ENCODE data around the gene MAN2A2. TPM values are rescaled to one million over a fixed set of nuclear protein-coding genes. Genes with fewer than 3 reads are reported as not detected.

MAN2A2 gene
- total RNA-seq, 1 donor from 2014 or later, result 17.0 TPM

- no peak for DNase-seq
These were observed 44.0 kb downstream of the MAN2A2 start for GRCh38 chr15:90946941-90947576.

DNA sequence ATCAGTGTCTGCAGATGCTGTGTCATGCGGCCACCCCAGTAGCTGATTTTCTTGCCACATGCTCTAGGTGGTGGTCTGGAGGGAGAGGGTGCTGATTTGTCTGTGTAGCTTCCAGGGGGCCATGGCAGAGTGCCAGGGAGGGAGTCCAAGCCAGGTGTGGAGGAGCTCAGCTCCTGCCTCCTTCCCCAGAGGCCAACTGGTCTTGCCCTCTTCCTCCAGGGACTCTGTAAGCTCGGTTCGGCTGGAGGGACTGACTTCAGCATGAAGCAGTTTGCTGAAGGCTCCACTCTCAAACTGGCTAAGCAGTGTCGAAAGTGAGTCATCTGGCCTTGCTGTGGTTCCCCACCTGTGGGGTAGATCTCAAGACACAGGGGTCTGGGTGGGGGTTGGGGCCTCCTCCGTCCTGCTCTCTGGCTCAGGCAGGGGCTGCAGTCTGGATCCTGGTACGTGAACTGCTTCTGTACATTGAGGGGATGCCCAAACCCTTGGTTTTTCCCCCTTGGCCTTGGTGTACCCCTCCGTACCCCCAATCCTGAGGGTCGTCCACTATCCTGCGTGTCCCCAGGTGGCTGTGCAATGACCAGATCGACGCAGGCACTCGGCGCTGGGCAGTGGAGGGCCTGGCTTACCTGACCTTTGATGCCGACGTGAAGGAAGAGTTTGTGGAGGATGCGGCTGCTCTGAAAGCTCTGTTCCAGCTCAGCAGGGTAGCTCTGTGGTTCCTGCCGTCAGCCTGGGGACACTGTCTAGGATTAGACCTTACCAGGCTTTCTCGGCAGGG lies 44.7 kb downstream of the MAN2A2 start:
- no peak for DNase-seq

DNA sequence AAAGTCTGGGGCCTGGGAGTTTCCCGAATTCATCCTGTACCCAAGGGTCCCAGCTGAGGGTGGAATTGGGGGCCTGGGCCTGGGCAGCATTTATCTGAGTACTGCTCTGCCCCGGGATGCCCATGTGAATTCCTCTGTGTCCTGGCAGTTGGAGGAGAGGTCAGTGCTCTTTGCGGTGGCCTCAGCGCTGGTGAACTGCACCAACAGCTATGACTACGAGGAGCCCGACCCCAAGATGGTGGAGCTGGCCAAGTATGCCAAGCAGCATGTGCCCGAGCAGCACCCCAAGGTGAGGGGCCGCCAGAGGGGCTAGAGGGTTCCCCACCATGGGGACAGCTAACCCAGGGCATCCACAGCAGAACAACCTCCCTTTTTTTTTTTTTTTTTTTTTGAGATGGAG lies 45.4 kb downstream of the MAN2A2 start:
- DNase-seq, result no peak

- DNase-seq, result no peak
These were observed 47.0 kb downstream of the MAN2A2 start for GRCh38 chr15:90949979-90950675.

DNA sequence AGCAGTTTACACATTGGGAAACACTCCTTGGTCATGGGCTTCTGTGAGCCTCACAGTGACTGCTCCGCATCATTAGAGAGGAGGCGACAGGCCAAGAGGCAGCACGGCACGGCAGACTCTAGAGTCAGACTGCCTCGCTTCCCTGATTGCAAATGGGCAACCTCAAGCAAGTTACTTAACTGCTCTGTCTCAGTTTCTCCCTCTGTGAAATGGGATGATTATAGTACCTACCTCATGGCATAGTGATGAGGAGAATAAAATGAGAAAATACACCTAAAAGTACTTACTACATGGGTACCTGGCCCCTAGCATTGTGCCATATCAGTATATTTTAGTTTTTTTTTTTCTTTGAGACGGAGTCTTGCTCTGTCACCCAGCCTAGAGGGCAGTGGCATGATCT lies 47.6 kb downstream of the MAN2A2 start:
- DNase-seq, result no peak

DNA sequence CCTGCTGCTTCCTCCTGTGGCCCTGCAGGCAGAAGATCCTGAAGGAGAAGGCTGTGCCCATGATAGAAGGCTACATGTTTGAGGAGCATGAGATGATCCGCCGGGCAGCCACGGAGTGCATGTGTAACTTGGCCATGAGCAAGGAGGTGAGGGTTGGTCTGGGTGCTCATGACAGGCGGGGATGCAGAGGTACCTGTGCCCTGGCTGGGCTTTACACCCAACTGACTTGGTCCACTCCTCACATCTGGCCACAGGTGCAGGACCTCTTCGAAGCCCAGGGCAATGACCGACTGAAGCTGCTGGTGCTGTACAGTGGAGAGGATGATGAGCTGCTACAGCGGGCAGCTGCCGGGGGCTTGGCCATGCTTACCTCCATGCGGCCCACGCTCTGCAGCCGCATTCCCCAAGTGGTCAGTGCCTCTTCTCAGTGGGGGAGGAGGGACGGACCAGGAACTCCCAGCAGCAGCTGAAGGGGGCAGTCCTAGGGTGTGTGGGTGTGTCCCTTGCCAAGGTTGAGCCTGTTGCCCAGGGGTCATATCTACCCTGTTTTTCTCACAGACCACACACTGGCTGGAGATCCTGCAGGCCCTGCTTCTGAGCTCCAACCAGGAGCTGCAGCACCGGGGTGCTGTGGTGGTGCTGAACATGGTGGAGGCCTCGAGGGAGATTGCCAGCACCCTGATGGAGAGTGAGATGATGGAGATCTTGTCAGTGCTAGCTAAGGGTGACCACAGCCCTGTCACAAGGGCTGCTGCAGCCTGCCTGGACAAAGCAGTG lies 50.0 kb downstream of the MAN2A2 start:
- DNase-seq, result no peak

GRCh38 chr15:90953947-90954711 lies 51.0 kb downstream of the MAN2A2 start:
- DNase-seq, result no peak

DNA sequence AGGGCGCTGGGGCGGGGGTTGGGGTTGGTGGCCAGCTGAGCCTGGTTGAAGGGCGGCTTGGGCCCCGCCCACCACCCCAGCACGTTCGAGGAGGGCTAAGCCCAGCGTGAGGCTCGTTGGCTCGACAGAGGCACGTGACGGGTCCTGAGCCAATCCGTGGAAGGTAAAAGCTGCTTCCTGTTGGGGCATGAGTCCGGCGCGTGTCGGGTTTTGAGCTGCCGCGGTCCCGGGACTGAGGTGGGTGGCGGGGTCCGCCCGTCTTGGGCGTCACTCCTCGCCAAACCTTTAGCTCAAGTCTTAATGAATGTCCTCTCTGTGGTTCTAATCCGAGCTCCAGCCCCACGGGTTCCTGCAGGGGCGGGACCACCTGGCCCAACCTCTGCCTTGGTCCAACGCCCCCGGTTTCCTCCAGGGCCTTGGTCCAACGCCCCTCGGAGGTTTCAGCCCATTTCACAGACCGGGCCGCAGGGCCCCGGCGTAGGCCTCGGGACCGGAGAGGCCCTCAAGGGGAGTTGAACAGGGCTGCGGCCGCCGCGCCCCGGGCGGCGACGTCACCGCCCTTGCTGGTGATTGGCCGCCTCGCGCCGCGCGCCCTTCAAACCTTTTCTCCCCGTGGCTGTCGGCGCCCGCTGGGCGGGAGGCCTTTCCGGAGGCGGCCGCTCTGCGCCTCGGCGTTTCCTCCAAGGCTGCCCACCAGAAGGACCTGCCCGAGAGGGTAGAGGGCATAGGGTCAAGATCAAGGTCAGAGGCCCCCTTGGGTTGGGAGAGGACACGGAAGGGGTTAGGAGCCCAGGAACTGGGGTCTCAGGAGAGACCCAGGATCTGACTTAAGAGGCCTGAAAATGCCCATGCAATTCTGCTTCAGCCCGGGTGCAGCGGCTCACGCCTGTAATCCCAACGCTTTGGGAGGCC lies 51.9 kb downstream of the MAN2A2 start, which contains the start of gene RCCD1:
TSS of gene RCCD1 (plus strand) at position 173 of the 912 bp plus-strand sequence. CDS start 1,851 bp downstream, outside the sequence.
- peak; percentile 98 for DNase-seq

DNA sequence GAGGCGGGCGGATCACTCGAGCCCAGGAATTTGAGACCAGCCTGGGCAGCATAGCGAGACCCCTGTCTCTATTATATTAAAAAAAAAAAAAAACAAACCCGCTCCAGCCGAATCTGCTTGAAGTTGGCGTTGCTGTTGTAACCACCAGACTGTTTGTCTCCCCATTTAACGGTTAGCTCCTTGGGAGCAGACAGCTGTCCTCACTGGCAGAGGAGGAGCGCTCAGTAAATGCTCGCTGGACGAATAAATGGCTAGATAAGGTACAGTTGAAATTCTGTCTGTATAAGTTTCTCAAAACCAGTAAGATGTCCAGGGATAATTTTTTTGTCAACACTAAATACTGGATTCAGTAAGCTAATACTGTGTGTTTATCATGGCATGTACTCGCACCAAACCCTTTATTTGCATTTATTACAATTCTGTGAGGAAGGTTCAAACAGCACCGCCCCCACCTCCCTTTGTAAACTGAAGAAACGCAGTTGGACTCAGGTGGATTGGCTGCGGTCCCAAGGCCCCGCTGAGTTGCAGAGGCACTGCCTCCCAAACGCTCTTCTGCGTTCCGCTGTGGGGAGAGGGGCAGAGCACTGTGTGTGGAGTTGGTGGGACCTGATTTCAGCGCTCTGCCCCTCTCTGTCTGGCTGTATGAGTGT lies 52.6 kb downstream of the MAN2A2 start:
- DNase-seq, result peak; percentile 10

DNA sequence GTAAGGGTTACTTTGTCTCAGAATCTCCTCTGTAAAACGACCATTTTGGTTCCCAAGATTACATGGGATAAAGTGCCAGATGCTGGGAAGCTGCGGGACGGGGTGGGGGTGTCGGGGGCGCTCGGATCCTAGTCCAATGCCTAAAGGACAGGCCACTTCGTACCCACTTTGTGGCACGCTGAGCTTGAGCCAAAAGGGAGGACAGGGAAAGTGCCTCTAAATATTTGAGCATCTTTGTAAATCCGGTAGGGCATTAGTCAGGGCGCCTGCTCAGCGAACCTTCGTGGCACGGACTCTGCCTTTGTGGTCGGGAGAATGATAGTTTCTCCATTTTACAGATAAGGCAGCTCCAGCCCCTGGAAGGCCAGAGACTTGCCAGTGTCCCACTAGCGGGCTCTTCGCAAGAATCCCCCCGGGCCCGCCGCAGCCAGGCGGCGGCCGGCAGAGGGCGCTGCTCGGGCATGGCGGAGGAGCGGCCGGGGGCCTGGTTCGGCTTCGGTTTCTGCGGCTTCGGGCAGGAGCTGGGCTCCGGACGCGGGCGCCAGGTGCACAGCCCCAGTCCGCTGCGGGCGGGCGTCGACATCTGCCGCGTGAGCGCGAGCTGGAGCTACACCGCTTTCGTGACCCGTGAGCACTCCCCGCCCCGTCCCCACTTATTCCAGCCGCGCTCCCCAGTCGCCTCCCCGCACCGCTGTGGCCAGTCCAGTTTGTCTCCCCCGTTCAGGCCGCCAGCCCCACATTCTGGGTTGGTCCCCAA lies 53.4 kb downstream of the MAN2A2 start:
- peak; percentile 89 for DNase-seq

DNA sequence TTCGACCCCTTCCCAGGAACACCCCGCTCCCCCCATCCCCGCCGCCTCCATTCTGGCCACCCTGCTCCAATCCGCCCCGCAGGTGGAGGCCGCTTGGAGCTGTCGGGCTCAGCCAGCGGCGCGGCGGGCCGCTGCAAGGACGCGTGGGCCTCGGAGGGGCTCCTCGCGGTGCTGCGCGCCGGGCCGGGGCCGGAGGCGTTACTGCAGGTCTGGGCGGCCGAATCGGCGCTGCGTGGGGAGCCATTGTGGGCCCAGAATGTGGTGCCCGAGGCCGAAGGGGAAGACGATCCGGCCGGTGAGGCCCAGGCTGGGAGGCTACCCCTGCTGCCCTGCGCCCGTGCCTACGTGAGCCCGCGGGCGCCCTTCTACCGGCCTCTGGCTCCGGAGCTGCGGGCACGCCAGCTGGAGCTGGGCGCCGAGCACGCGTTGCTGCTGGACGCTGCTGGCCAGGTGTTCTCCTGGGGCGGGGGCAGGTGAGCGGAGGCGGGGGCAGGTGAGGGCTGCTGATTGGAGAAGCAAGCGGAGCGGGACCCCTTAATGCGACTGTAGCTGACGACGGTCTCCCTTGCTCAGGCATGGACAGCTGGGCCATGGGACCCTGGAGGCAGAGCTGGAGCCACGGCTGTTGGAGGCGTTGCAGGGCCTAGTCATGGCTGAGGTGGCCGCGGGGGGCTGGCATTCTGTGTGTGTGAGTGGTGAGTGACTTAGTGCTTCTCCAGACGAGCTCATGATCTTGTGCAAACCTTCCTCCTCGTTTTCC lies 54.1 kb downstream of the MAN2A2 start:
- DNase-seq, result peak; percentile 32

DNA sequence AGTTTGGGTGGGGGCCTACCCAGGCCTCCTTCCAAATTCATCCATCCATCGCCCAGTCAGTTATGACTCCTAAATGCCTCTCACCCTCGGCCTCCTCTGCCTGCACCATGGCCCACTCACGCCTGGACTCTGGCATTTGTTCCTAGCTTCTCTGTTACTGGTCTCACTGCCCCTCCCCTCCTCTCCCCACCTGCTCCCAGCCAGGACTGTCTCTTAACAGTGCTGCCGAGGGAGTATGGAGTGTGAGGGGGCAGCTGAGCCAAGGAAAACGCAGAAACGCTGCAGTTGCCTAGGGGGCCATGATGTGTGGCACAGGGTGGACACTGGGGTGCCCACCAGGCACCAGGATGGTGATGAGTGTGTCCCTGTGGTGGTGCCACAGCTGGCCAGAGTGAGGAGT lies 54.7 kb downstream of the MAN2A2 start:
- DNase-seq, result peak; percentile 46

- peak; percentile 35 for DNase-seq
These were observed 56.0 kb downstream of the MAN2A2 start for GRCh38 chr15:90959028-90959595.

- DNase-seq, result peak; percentile 92
These were observed 56.8 kb downstream of the MAN2A2 start for GRCh38 chr15:90959894-90960293.

DNA sequence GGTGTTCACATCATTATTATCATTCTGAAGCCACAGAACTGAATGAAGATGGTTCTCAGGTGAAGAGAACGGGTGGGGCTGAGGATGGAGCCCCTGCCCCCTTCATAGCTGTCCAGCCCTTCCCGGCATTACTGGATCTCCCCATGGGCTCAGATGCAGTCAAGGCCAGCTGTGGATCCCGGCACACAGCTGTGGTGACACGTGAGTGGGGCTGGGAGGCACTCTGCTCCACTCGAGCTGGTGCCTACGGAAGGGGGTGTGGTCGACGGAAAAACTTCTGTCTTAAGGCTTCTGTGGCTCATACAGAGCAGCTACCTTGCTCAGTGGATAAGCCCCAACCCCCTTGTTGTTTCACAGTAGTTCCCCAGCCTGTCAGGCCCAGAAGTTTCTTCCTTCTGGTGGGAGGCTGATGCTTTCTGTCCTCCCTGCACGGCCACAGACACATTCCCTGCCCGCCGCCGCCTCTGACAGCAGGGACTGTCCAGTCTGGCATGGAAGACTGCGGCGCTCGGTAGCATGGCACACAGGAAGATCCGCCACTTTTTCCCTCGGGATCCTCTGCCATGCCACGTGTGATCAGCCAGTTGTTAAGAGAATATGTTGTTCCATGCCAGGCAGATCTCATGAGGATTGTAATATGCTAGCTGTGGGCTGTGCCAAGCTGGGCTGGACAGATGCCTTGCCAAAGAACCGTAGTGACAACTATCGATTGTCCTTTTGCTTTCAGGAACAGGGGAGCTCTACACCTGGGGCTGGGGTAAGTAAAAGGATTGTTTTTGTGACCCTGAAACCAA lies 57.4 kb downstream of the MAN2A2 start:
- peak; percentile 71 for DNase-seq

DNA sequence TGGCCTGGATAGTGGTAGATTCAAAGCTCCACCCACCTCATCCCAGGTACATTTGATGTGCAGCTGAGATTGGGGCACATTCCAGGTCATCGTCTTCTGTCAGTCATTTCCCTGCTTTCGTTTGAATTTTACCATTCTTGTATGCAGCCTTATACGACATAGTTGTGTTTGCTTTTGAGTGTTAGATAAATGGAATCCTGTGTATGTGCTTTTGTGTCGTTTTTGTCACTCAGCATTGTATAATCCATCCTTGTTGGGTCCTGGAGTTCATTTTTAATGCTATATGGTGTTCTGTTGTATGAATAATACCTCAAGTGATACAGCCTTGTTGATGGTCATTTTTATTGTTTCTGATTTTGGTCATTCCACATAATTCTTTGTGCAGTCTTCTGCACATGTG lies 58.9 kb downstream of the MAN2A2 start:
- DNase-seq, result no peak

- DNase-seq, result no peak
These were observed 63.2 kb downstream of the MAN2A2 start for GRCh38 chr15:90966262-90966661.
